ENCODE measurements around the gene KCNK4.

KCNK4 gene

GRCh38 chr11:64244107-64244506 is 47.0 kb upstream of the KCNK4 start:
- Histone ChIP-seq H3K9me3 (ENCODE audit: control insufficient read depth, insufficient read depth, low read length) (no peaks in the 10 kb centered on the region), H3K4me2 (ENCODE audit: low read length) (no peak overlapping the region), H3K79me2 (ENCODE audit: control insufficient read depth, low read length) (peaks cover 48% of the 10 kb centered on the region), H3F3A (ENCODE audit: control insufficient read depth, insufficient read depth) (peaks cover 41% of the 10 kb centered on the region), H3K9me2 (replicated peaks; ENCODE audit: control insufficient read depth, low read length) (no peaks in the 10 kb centered on the region), H3K4me1 (ENCODE audit: control insufficient read depth, low read length) (peaks cover 60% of the 10 kb centered on the region), H3K27ac (ENCODE audit: low read depth, low read length) (peak overlapping the region; percentile 10; the same call in 1 of the 2 replicates), H3K36me3 (ENCODE audit: control insufficient read depth, low read length) (peaks cover 54% of the 10 kb centered on the region), H3K27me3 (ENCODE audit: control insufficient read depth, low read length) (no peaks in the 10 kb centered on the region), H4K20me1 (ENCODE audit: control insufficient read depth, insufficient read depth, low read depth, low read length) (no peaks in the 10 kb centered on the region), H3K4me3 (ENCODE audit: low read length) (no peak overlapping the region)
- TF ChIP-seq, protein P1, sequence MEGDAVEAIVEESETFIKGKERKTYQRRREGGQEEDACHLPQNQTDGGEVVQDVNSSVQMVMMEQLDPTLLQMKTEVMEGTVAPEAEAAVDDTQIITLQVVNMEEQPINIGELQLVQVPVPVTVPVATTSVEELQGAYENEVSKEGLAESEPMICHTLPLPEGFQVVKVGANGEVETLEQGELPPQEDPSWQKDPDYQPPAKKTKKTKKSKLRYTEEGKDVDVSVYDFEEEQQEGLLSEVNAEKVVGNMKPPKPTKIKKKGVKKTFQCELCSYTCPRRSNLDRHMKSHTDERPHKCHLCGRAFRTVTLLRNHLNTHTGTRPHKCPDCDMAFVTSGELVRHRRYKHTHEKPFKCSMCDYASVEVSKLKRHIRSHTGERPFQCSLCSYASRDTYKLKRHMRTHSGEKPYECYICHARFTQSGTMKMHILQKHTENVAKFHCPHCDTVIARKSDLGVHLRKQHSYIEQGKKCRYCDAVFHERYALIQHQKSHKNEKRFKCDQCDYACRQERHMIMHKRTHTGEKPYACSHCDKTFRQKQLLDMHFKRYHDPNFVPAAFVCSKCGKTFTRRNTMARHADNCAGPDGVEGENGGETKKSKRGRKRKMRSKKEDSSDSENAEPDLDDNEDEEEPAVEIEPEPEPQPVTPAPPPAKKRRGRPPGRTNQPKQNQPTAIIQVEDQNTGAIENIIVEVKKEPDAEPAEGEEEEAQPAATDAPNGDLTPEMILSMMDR (IDR thresholded peaks at IDR 0.05; ENCODE audit: low read depth, low read length, poor library complexity, severe bottlenecking), result no peak
- no peak for TF ChIP-seq EZH2phosphoT487 (IDR thresholded peaks at IDR 0.05; ENCODE audit: borderline replicate concordance, low read length)

DNA sequence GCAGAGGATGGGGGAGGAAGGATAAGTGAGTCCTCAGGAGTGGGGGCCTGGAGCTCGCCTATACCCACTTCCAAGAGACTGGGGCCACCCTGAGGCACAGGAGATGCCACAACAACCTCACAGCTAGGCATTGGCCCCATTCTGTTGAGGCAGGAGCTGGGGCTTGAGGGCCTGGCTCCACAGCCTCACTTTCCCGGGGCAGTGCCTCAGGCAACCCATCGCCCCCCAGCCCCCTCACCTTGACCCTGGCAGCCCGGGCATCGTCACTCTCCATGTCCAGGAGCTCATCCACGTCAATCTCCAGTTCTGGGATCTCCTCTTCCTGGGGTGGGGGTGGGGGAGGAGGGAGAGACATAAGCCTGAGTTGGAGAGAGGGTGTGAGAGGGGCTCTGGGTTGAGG is 46.1 kb upstream of the KCNK4 start:
- H3F3A ChIP-seq (ENCODE audit: control insufficient read depth, insufficient read depth), result peaks cover 34% of the 10 kb centered on the region
- TF ChIP-seq, protein P1 (IDR thresholded peaks at IDR 0.05; ENCODE audit: low read depth, low read length, poor library complexity, severe bottlenecking), result no peak
- TF ChIP-seq EZH2phosphoT487 (IDR thresholded peaks at IDR 0.05; ENCODE audit: borderline replicate concordance, low read length), result no peak
- no peaks in the 10 kb centered on the region for H3K27me3 ChIP-seq (ENCODE audit: control insufficient read depth, low read length)
- peak overlapping the region; percentile 85 for H3K27ac ChIP-seq (ENCODE audit: low read depth, low read length)
- H3K4me2 ChIP-seq (ENCODE audit: low read length), result peak overlapping the region; percentile 89
- peaks cover 50% of the 10 kb centered on the region for H3K36me3 ChIP-seq (ENCODE audit: control insufficient read depth, low read length)
- no peaks in the 10 kb centered on the region for H3K9me2 ChIP-seq (replicated peaks; ENCODE audit: control insufficient read depth, low read length)
- H3K9me3 ChIP-seq (ENCODE audit: control insufficient read depth, insufficient read depth, low read length), result no peaks in the 10 kb centered on the region
- peak overlapping the region; percentile 97 for H3K4me3 ChIP-seq (ENCODE audit: low read length)
- H3K79me2 ChIP-seq (ENCODE audit: control insufficient read depth, low read length), result peaks cover 48% of the 10 kb centered on the region
- H4K20me1 ChIP-seq (ENCODE audit: control insufficient read depth, insufficient read depth, low read depth, low read length), result no peaks in the 10 kb centered on the region
- peaks cover 57% of the 10 kb centered on the region for H3K4me1 ChIP-seq (ENCODE audit: control insufficient read depth, low read length)

DNA sequence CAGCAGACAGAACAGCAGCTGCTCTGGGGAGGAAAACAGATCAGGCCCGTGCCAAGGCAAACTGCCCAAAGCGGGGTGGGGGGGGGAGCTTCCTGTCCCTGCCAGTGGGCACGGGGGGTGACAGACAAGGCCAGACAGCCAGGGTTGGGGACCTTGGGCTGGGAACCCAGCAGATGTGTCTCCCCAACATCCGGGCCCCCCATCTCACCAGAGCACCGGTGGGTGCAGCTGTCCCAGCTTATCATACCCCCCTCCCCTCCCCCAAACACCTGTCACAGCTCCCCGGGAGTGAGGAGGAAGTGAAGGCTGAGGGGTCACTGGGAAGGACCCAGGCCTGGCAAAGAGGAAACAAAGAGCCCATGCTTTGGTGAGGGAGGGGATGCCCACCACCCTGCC is 45.7 kb upstream of the KCNK4 start:
- peak overlapping the region; percentile 89 for H3K4me2 ChIP-seq (ENCODE audit: low read length)
- peaks cover 29% of the 10 kb centered on the region for H3F3A ChIP-seq (ENCODE audit: control insufficient read depth, insufficient read depth)
- H3K9me2 ChIP-seq (replicated peaks; ENCODE audit: control insufficient read depth, low read length), result no peaks in the 10 kb centered on the region
- H3K27me3 ChIP-seq (ENCODE audit: control insufficient read depth, low read length), result no peaks in the 10 kb centered on the region
- H3K9me3 ChIP-seq (ENCODE audit: control insufficient read depth, insufficient read depth, low read length), result no peaks in the 10 kb centered on the region
- peaks cover 47% of the 10 kb centered on the region for H3K36me3 ChIP-seq (ENCODE audit: control insufficient read depth, low read length)
- H3K4me3 ChIP-seq (ENCODE audit: low read length), result peak overlapping the region; percentile 97
- H3K27ac ChIP-seq (ENCODE audit: low read depth, low read length), result peak overlapping the region; percentile 85
- H4K20me1 ChIP-seq (ENCODE audit: control insufficient read depth, insufficient read depth, low read depth, low read length), result no peaks in the 10 kb centered on the region
- TF ChIP-seq EZH2phosphoT487 (IDR thresholded peaks at IDR 0.05; ENCODE audit: borderline replicate concordance, low read length), result no peak
- TF ChIP-seq, protein P1 (IDR thresholded peaks at IDR 0.05; ENCODE audit: low read depth, low read length, poor library complexity, severe bottlenecking), result no peak
- peaks cover 54% of the 10 kb centered on the region for H3K4me1 ChIP-seq (ENCODE audit: control insufficient read depth, low read length)
- peaks cover 48% of the 10 kb centered on the region for H3K79me2 ChIP-seq (ENCODE audit: control insufficient read depth, low read length)
